Tibial nerve (tissue), 4 donors: ENCODE results near the gene ALOX15B. TPM values are rescaled to one million over a fixed set of nuclear protein-coding genes. Genes with fewer than 3 reads are reported as not detected.

Source experiments
- DNase-seq, 2 donors: peaks; one replicate each; pipeline ENCODE4 v3.0.0-alpha.2; 2019; ENCODE audit warnings: low spot score in 2 of 2
- H3K27ac ChIP-seq, 4 donors: fragments of 200-600 bp; sonication (generic) in 3 of 4; one replicate each; pipeline ENCODE4 v1.5.1; 2017 to 2019; ENCODE audit warnings: mild to moderate bottlenecking in 1 of 4
- H3K27me3 ChIP-seq, 2 donors: fragments of 200-600 bp; sonication (generic) in 1 of 2; one replicate each; pipeline versions ENCODE4 v1.5.1 to v1.6.0; 2017 to 2019
- H3K36me3 ChIP-seq, 3 donors: fragments of 200-600 bp; sonication (generic); one replicate each; pipeline ENCODE4 v1.5.1; 2018 to 2019
- H3K4me1 ChIP-seq, 4 donors: fragments of 200-600 bp; sonication (generic) in 3 of 4; one replicate each; pipeline ENCODE4 v1.5.1; 2017 to 2019
- H3K4me3 ChIP-seq, 4 donors: fragments of 200-600 bp; sonication (generic) in 3 of 4; one replicate each; pipeline ENCODE4 v1.5.1; 2017 to 2019; ENCODE audit warnings: mild to moderate bottlenecking in 1 of 4, moderate library complexity in 1 of 4
- H3K9me3 ChIP-seq, 4 donors: fragments of 200-600 bp; sonication (generic) in 3 of 4; one replicate each; pipeline ENCODE4 v1.5.1; 2017 to 2019
- EP300 ChIP-seq, 2 donors: sonication (generic); formaldehyde crosslinking; IDR thresholded peaks; one replicate each; pipeline ENCODE4 v1.6.1; 2017; ENCODE audit warnings: antibody characterized with exemption in 2 of 2, mild to moderate bottlenecking in 1 of 2
- POLR2A ChIP-seq, 2 donors: fragments of 450-650 bp; IDR thresholded peaks; one replicate each; pipeline ENCODE4 v1.6.1; 2017; ENCODE audit warnings: antibody characterized with exemption in 2 of 2, mild to moderate bottlenecking in 2 of 2, moderate library complexity in 2 of 2
- WGBS, 2 donors: methylation state at CpG; one replicate each; pipeline ENCODE4 v1.1.5; 2018; 5-methylcytosine and 5-hydroxymethylcytosine counted together
- total RNA-seq, 4 donors: library from RNA; depleted of rRNA; stranded (reverse); fragments of >200 nt; gene quantifications; one replicate each; pipeline ENCODE4 v1.1.0, GENCODE V29; 2016
- TF ChIP-seq, protein P1 (sequence below), 5 experiments: fragments of 200-600 bp in 3 of 5; fragments of 450-650 bp in 2 of 5; sonication (generic) in 3 of 5; IDR thresholded peaks; one replicate each; pipeline ENCODE4 v1.5.1; 2016 to 2019; ENCODE audit warnings: antibody characterized with exemption in 5 of 5, mild to moderate bottlenecking in 3 of 5, moderate library complexity in 2 of 5

The ALOX15B gene
- total RNA-seq, 4 donors from 2014 or later: 3.8 to 22.8 (median 9.3) TPM

DNA sequence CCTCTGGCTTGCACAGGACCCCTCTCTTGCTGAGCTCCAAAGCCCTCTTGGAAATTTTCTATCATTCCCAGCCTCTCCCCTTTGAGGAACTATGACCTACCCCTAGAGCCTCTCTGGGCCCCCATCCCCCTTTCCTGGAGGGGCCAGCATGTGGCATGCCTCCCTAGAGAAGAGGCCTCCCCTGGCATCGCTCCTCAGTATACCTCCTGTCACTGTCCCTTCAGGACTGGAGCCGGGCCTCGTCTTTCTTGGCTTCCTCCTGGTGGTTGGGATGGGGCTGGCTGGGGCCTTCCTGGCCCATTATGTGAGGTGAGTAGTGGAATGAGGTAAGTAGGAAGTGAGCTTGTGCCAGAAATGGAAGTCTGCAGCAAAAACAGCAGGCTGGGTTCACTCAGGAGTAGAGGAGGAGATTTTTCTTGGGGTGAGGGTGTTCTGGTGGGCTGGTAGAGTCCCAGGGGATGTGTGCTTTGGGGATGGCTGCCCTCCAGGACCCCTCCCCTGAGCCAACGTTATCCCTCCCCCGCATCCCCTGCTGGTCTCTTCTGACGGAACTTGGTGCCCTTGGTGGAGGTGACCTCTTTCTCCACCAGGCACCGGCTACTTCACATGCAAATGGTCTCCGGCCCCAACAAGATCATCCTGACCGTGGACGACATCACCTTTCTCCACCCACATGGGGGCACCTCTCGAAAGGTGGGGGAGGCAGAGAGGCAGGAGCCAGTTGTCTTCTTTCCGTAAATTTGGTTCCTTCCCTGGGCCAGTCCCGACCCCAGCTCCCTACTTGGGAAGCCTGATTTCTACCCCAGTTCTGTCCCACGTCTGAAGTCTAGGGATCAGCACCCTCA, 31.8 kb upstream of the ALOX15B start:
- DNase-seq: no peak
- Histone ChIP-seq H3K4me3 (no peak overlapping the region), H3K9me3 (no peaks in the 10 kb centered on the region), H3K27ac (no peak overlapping the region), H3K36me3 (no peaks in the 10 kb centered on the region), H3K4me1 (peaks cover 0 to 17% (median 12%) of the 10 kb centered on the region in 4 donors), H3K27me3 (peaks cover 0 to 47% of the 10 kb centered on the region in 2 donors)
- TF ChIP-seq, protein P1, sequence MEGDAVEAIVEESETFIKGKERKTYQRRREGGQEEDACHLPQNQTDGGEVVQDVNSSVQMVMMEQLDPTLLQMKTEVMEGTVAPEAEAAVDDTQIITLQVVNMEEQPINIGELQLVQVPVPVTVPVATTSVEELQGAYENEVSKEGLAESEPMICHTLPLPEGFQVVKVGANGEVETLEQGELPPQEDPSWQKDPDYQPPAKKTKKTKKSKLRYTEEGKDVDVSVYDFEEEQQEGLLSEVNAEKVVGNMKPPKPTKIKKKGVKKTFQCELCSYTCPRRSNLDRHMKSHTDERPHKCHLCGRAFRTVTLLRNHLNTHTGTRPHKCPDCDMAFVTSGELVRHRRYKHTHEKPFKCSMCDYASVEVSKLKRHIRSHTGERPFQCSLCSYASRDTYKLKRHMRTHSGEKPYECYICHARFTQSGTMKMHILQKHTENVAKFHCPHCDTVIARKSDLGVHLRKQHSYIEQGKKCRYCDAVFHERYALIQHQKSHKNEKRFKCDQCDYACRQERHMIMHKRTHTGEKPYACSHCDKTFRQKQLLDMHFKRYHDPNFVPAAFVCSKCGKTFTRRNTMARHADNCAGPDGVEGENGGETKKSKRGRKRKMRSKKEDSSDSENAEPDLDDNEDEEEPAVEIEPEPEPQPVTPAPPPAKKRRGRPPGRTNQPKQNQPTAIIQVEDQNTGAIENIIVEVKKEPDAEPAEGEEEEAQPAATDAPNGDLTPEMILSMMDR (IDR thresholded peaks at IDR 0.05): no peak
- no peak for TF ChIP-seq EP300 (IDR thresholded peaks at IDR 0.05)
- TF ChIP-seq POLR2A (IDR thresholded peaks at IDR 0.05): no peak
- WGBS, 2 donors: 69 to 72% methylated on average over 14 of the region's 14 CpGs

DNA sequence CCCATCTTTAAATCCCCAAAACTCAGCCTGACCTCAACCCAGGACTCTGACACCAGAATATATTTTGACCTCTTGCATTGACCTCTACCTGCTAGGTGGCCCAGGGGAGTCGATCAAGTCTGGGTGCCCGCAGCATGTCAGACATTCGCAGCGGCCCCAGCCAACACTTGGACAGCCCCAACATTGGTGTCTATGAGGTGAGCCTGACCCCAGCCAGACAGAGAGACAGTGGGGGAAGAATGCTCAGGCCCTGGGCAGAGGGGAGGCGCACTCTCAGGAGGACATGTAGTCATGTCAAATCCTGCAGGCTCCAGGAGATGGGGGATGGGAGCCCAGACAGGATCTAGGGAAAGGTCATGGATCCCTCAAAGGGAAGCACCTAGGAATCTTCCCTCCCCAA, 31.0 kb upstream of the ALOX15B start:
- no peak overlapping the region for H3K4me3 ChIP-seq
- H3K27ac ChIP-seq: no peak overlapping the region
- H3K27me3 ChIP-seq: peaks cover 0 to 45% of the 10 kb centered on the region in 2 donors
- WGBS, 2 donors: 98 to 100% methylated on average over 5 of the region's 5 CpGs
- H3K36me3 ChIP-seq: no peaks in the 10 kb centered on the region
- TF ChIP-seq, protein P1 (IDR thresholded peaks at IDR 0.05): no peak
- TF ChIP-seq POLR2A (IDR thresholded peaks at IDR 0.05): no peak
- TF ChIP-seq EP300 (IDR thresholded peaks at IDR 0.05): no peak
- DNase-seq: no peak
- no peaks in the 10 kb centered on the region for H3K9me3 ChIP-seq
- peaks cover 0 to 9% (median 7%) of the 10 kb centered on the region in 4 donors for H3K4me1 ChIP-seq

- H3K27ac ChIP-seq: no peak overlapping the region
- H3K4me3 ChIP-seq: no peak overlapping the region
- WGBS, 2 donors: 84 to 87% methylated on average over 15 of the region's 15 CpGs
- H3K4me1 ChIP-seq: peaks cover 0 to 15% (median 5%) of the 10 kb centered on the region in 4 donors
- no peaks in the 10 kb centered on the region for H3K9me3 ChIP-seq
- peaks cover 0 to 53% of the 10 kb centered on the region in 2 donors for H3K27me3 ChIP-seq
- no peaks in the 10 kb centered on the region for H3K36me3 ChIP-seq
- TF ChIP-seq, protein P1 (IDR thresholded peaks at IDR 0.05): no peak
- no peak for TF ChIP-seq EP300 (IDR thresholded peaks at IDR 0.05)
- no peak for TF ChIP-seq POLR2A (IDR thresholded peaks at IDR 0.05)
- no peak for DNase-seq
Observed at GRCh38 chr17:8012045-8012580, 26.7 kb upstream of the ALOX15B start.

DNA sequence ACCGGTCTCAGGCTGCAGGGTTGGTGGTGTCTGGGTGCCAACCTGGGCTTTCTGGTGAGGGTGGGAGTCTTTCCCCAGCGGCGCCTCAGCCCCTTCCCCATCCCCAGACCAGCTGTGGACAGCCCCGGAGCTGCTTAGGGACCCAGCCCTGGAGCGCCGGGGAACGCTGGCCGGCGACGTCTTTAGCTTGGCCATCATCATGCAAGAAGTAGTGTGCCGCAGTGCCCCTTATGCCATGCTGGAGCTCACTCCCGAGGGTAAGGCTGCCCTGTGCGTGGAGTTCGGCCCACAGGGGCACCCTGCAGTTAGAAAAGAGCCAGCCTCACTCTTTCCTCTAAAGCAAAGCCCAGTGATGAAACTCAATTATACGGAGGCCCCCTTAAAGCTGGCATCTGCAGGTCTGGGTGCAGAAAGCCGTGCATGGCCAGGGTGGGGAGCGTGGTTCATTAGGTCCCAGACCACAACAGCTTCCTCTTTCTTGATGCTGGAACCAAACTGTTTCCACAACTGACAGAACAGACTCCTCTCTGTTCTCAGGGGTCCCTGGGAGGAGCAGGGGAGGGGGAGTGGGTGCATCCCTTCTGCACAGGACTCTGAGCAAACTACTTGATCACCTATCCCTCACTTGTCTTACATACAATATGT, 25.7 kb upstream of the ALOX15B start:
- peaks cover 0 to 15% (median 8%) of the 10 kb centered on the region in 4 donors for H3K4me1 ChIP-seq
- no peak overlapping the region for H3K4me3 ChIP-seq
- no peaks in the 10 kb centered on the region for H3K9me3 ChIP-seq
- WGBS, 2 donors: 69 to 71% methylated on average over 10 to 16 of the region's 17 CpGs
- H3K27me3 ChIP-seq: peaks cover 0 to 55% of the 10 kb centered on the region in 2 donors
- no peak for DNase-seq
- H3K27ac ChIP-seq: no peak overlapping the region
- no peak for TF ChIP-seq EP300 (IDR thresholded peaks at IDR 0.05)
- TF ChIP-seq POLR2A (IDR thresholded peaks at IDR 0.05): no peak
- TF ChIP-seq, protein P1 (IDR thresholded peaks at IDR 0.05): no peak
- no peaks in the 10 kb centered on the region for H3K36me3 ChIP-seq
